Spleen (tissue), 7 donors: ENCODE measurements around the gene MYO10.

Experiments
- CTCF ChIP-seq, 11 experiments: fragments of 200-600 bp in 7 of 11; fragments of 450-650 bp in 4 of 11; sonication (generic) in 4 of 11; IDR thresholded peaks in 8 of 11; conservative IDR thresholded peaks in 3 of 11; 1 replicate in 7 of 11; 2 replicates in 4 of 11; pipeline versions ENCODE4 v1.4.0 to v1.8.0; 2016 to 2021; ENCODE audit warnings: antibody characterized with exemption in 11 of 11, inconsistent platforms in 4 of 11, mild to moderate bottlenecking in 1 of 11
- POLR2AphosphoS5 ChIP-seq, 3 donors: sonication (generic); formaldehyde crosslinking; IDR thresholded peaks; one replicate each; pipeline ENCODE4 v1.5.1; 2017; ENCODE audit warnings: antibody characterized with exemption in 3 of 3
- donor health status: DM: no; HTN: no; CAD: no; lungs with moderate emphysema.
- donor health status: DM: no; HTN: no; CAD: no.
- donor health status: DM: no; HTN: no; CAD: no.

GRCh38 chr5:16754601-16755000 is 181.5 kb downstream of the MYO10 start:
- TF ChIP-seq CTCF (IDR thresholded peaks at IDR 0.05 in 8 of 11, conservative IDR thresholded peaks at IDR 0.05 in 3 of 11) (no peak), POLR2AphosphoS5 (IDR thresholded peaks at IDR 0.05) (no peak)
